Activated CD8-positive, alpha-beta memory T cell treated with anti-CD3 and anti-CD28 coated beads, Interleukin-2, amount 10 ng/mL, durations not matched to agents 7 days and 5 days (primary cell): ENCODE data around the gene VPS16. TPM values are rescaled to one million over a fixed set of nuclear protein-coding genes. Genes with fewer than 3 reads are reported as not detected.
"Not testable (repeated sequence)": the region's sequence is repeated elsewhere in the genome, so short reads cannot be mapped to it uniquely, and the experiment has no call there.

Source experiments
- ATAC-seq: fragments of 150-1000 bp; cut with Tn5 transposase; one replicate; pipeline ENCODE4 v1.10.0; 2021; ENCODE audit warnings: moderate library complexity
- CTCF ChIA-PET: fragments of 350-600 bp; sonication (Branson Sonifier 250); formaldehyde crosslinking; loops from one replicate; lab custom pipeline; 2021; ENCODE audit warnings: antibody characterized with exemption; lab: Charles Lee
- DNase-seq: peaks from one replicate; pipeline ENCODE4 v3.0.0-alpha.2; 2020
- H3K27ac Mint-ChIP-seq: one replicate; pipeline ENCODE4 v1.8.0; 2021; ENCODE audit warnings: mild to moderate bottlenecking, mixed read lengths
- H3K27me3 Mint-ChIP-seq: one replicate; pipeline ENCODE4 v1.8.0; 2021; ENCODE audit warnings: mixed read lengths
- H3K36me3 Mint-ChIP-seq: one replicate; pipeline ENCODE4 v1.8.0; 2021; ENCODE audit warnings: mild to moderate bottlenecking, mixed read lengths
- H3K4me1 Mint-ChIP-seq: one replicate; pipeline ENCODE4 v1.8.0; 2021; ENCODE audit warnings: mixed read lengths
- H3K4me3 Mint-ChIP-seq: one replicate; pipeline ENCODE4 v1.8.0; 2021; ENCODE audit warnings: mild to moderate bottlenecking, moderate library complexity, mixed read lengths
- H3K9me3 Mint-ChIP-seq: one replicate; pipeline ENCODE4 v1.8.0; 2022; ENCODE audit warnings: low read depth, mixed read lengths
- total RNA-seq, 2 experiments: library from RNA; stranded (reverse); gene quantifications; one replicate each; pipeline ENCODE4 v1.2.3, GENCODE V29; 2021

VPS16 gene
- total RNA-seq, 2 experiments from 2014 or later, result 49.2 to 64.9 TPM

DNA sequence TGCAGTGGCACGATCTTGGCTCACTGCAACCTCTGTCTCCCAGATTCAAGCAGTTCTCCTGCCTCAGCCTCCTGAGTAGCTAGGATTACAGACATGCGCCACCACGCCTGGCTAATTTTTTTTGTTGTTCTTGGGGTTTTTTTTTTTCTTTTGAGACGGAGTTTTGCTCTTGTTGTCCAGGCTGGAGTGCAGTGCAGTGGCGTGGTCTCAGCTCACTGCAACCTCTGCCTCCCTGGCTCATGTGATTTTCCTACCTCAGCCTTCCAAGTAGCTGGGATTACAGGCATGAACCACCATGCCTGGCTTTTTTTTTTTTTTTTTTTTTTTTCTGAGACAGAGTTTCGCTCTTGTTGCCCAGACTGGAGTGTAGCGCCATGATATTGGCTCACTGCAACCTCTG lies 9.3 kb upstream of the VPS16 start:
- ATAC-seq, H3K27ac Mint-ChIP-seq, H3K4me3 Mint-ChIP-seq, H3K36me3 Mint-ChIP-seq, DNase-seq, H3K9me3 Mint-ChIP-seq: not testable (repeated sequence)
- CTCF ChIA-PET, result interaction anchor here (0.7 to 1.3 kb wide), 2 partner anchors 9 to 30 kb away, joined by 3 to 4 read pairs; no protein-coding TSS in a partner anchor
- peaks cover 36% of the 10 kb centered on the region for H3K27me3 Mint-ChIP-seq
- H3K4me1 Mint-ChIP-seq, result peaks cover 13% of the 10 kb centered on the region

DNA sequence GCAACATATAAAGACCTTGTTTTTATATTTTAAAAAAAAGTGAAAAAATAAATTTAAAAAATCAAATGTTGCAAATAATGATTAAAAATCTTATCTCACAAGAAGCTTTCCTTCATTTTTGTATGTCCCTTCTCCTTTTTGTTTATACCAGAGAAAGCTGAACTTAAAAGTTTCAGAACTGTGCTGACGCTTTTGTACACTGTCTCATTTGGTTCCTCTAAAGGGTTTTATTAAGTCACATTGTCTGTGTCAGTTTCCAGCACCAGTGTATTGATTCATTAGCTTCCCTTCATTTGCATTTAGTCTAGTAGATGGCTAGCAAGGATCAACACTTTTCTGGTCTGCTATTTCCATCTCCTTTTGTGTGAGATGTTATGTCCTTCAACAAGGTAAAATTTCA lies 6.8 kb upstream of the VPS16 start:
- ATAC-seq, result no peak
- no peak for DNase-seq
- H3K36me3 Mint-ChIP-seq, result peaks cover 2% of the 10 kb centered on the region
- CTCF ChIA-PET, result interaction anchor here (1.3 kb wide), 2 partner anchors 15 to 18 kb away, joined by 3 to 5 read pairs; no protein-coding TSS in a partner anchor
- no peak overlapping the region for H3K27ac Mint-ChIP-seq
- peaks cover 6% of the 10 kb centered on the region for H3K4me1 Mint-ChIP-seq
- no peaks in the 10 kb centered on the region for H3K9me3 Mint-ChIP-seq
- no peak overlapping the region for H3K4me3 Mint-ChIP-seq
- peaks cover 11% of the 10 kb centered on the region for H3K27me3 Mint-ChIP-seq

DNA sequence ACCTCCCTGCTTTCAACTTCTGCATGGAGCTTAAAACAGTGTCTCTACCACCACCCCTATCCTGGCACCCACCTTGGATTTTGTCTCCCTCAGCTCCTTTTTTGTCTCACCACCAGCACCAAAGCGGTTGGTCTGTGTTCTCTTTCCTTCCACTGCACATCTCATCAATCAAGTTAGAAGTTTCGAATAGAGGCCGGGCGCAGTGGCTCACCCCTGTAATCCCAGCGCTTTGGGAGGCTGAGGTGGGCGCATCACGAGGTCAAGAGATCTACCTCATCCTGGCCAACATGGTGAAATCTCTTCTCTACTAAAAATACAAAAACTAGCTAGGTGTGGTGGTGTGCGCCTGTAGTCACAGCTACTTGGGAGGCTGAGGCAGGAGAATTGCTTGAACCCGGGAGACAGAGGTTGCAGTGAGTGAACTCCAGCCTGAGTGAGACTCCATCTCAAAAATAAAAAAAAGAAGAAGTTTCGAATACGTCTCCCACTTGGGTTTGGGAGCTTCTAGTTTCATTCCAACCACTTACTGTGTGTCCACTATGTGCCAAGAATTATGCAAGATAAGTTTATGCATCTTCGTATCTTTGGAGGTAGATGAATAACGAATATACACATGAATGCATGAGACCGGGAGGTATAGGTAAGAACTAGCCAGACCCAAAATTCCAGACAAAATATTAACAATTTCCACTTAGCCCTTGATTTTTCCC lies 6.0 kb upstream of the VPS16 start:
- Mint-ChIP-seq H3K27ac (no peak overlapping the region), H3K4me1 (peaks cover 11% of the 10 kb centered on the region)

DNA sequence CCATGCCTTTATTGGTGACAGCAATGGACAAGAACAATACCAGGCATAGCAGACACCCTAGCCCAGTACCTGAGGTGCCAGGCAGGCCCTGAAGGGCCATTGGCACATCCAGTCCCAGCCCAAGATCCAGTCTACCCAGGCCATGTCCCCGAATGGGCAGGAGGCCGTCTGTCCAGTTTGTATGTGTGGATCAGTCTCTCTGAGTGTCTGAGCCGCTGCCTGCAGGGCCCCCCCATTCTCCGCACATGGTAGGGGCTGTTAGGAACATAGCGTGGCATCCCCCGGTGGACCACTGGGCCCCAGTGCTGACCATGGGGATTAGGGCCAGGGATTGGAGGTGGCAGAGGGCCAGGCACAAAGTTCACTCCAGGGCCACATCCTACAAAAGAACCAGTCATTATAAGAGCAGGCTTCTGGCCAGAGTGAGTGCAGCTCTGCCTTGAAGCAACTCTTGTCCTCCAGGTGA lies 5.2 kb upstream of the VPS16 start:
- peaks cover 13% of the 10 kb centered on the region for H3K4me1 Mint-ChIP-seq
- peaks cover 2% of the 10 kb centered on the region for H3K27me3 Mint-ChIP-seq
- H3K27ac Mint-ChIP-seq, result no peak overlapping the region
- no peaks in the 10 kb centered on the region for H3K9me3 Mint-ChIP-seq
- H3K4me3 Mint-ChIP-seq, result no peak overlapping the region
- ATAC-seq, result no peak
- DNase-seq, result peak; percentile 31
- CTCF ChIA-PET, result no interaction called here
- peaks cover 4% of the 10 kb centered on the region for H3K36me3 Mint-ChIP-seq

More for the DNA sequence above, 6.0 kb upstream of the VPS16 start:
- ATAC-seq (no peak), DNase-seq (no peak)
- CTCF ChIA-PET, result interaction anchor here (1.3 kb wide), 1 partner anchor 17 kb away, joined by 5 read pairs; no protein-coding TSS in a partner anchor
- Mint-ChIP-seq H3K36me3 (peaks cover 4% of the 10 kb centered on the region), H3K27me3 (peaks cover 5% of the 10 kb centered on the region), H3K9me3 (no peaks in the 10 kb centered on the region), H3K4me3 (no peak overlapping the region)

DNA sequence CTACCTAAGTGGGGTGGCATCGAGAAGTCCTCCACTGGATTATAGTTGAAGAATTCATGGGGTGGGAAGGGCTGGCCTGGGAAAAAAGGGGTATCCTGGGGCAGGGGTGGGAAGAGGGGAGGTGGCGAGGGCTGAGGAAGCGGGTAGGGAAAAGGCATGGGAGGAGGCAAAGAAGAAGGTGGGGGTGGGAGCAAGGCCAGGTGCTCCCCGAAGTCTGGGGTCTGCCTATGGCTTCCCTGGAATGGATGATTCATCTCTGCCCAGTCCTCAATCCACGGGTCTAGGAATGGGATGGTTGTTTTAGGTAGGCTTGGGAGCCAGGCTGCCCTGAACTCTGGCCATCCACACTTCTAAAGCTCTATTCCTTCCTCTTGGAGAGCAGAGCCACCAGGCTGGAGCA lies 4.5 kb upstream of the VPS16 start:
- H3K4me1 Mint-ChIP-seq, result peaks cover 13% of the 10 kb centered on the region
- H3K36me3 Mint-ChIP-seq, result peaks cover 4% of the 10 kb centered on the region
- no peak overlapping the region for H3K27ac Mint-ChIP-seq
- ATAC-seq, result no peak
- H3K4me3 Mint-ChIP-seq, result no peak overlapping the region
- CTCF ChIA-PET, result no interaction called here
- H3K9me3 Mint-ChIP-seq, result no peaks in the 10 kb centered on the region
- H3K27me3 Mint-ChIP-seq, result peaks cover 2% of the 10 kb centered on the region
- no peak for DNase-seq

DNA sequence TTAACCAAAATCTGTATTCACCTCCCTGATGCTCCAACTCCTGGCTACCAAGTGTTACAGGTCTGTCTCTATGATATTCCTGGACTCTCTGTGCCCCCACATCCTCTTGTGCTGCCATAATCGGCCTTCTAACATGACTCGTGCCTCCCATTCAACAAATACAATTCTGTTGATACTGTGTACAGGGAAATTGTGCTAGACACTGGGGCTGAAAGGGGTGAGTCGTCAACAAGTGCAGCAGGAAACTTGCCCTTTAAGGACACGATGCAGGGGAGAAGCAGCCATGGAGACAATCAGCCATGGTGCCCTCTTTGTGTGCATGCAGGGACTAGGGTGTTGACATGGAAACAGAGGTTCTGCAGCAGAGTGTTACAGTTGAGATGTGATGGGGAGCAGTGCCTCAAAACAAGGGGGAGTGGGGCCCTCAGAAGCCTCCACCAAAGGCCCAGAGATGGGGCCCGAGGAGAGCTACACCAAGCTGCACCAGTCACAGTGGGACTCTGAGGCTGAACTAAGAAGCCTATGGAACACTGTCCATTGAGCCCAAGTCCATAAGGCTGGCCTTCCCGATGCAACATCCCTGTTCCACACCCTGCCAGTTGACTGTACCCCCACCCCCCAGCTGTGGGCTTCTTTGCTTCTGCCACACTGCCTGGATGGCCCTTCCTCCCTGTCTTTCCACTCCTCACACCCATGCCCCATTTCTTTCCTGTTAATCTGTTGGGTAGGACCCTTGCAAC lies 3.2 kb upstream of the VPS16 start:
- no peak overlapping the region for H3K27ac Mint-ChIP-seq
- no peaks in the 10 kb centered on the region for H3K9me3 Mint-ChIP-seq
- H3K4me3 Mint-ChIP-seq, result no peak overlapping the region
- no peak for ATAC-seq
- CTCF ChIA-PET, result no interaction called here
- H3K36me3 Mint-ChIP-seq, result peaks cover 6% of the 10 kb centered on the region
- DNase-seq, result peak; percentile 3
- H3K4me1 Mint-ChIP-seq, result peaks cover 13% of the 10 kb centered on the region
- no peaks in the 10 kb centered on the region for H3K27me3 Mint-ChIP-seq

DNA sequence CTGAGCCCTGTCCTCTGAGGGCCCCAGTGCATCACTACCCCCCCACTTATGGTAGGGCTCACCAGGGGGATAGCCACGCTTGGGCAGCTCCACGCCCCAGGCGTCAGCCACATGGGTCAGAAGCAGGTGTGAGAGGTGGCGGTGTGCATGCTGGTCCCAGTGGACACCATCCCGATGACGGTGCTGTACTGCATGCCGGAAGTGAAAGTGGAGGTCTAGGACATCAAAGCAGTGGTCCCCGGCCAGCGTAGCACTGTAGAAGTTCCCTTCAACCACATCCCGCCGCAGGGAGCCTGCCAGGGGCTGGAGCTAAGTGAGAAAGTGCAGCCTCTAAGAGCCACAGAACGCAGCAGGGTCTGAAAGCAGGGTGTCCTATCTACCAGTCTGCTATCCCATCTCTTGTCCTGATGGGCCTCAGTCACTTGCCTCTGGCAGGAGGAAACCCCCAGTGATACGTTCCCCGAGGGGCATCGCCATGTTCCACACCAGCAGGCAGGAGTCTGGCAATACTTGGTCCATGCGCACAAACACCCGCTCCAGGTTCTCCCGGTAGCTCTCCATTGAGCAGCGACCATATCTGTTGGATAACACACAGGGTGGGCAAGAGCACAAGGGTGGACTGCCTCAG lies 2.3 kb upstream of the VPS16 start:
- no peaks in the 10 kb centered on the region for H3K9me3 Mint-ChIP-seq
- no peak overlapping the region for H3K27ac Mint-ChIP-seq
- CTCF ChIA-PET, result no interaction called here
- no peak for DNase-seq
- peaks cover 6% of the 10 kb centered on the region for H3K36me3 Mint-ChIP-seq
- H3K4me3 Mint-ChIP-seq, result no peak overlapping the region
- peaks cover 13% of the 10 kb centered on the region for H3K4me1 Mint-ChIP-seq
- ATAC-seq, result no peak
- H3K27me3 Mint-ChIP-seq, result no peaks in the 10 kb centered on the region

DNA sequence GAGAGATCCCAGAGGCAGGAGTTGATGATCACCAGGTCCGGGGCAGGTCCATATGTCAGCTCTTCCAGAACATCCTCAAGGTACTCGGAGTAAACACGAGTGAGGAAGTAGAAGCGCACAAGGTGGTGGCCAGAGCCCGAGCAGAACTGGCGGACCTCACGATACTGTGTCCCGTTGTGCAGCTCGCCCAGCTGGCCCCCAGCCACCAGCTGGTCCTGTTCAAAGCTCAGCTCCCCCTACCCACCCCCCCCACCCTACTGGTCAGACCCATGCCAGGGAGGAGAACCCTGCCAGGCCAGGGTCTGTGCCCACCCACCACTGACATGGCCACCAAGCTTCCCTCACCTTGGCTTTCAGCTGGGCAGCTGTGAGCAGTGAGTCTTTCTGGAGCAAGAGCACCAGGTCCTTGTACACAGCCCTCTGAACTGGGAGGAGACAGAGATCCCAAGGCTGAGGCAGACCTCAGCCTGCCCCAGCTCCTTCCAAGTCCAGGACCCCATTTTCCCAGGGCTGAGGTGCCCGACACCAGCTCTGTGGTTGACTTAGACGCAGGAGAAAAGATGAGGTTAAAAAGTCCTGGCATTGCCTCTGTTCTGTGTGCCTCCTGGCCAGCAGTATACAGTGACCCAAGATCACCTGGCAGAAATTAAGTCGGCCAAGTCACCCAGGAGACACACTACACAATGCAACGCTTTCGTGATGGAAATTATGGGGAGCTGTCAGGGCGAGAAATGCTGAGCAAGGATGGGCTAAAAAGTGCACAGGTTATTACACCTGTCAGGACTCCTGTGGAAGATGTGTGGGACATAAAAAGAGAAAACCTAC lies 1.5 kb upstream of the VPS16 start:
- ATAC-seq, result no peak
- H3K9me3 Mint-ChIP-seq, result no peaks in the 10 kb centered on the region
- CTCF ChIA-PET, result interaction anchor here (0.6 to 2.2 kb wide), 5 partner anchors 12 to 125 kb away, joined by 3 to 11 read pairs (median 3); no protein-coding TSS in a partner anchor
- no peak for DNase-seq
- peaks cover 15% of the 10 kb centered on the region for H3K4me1 Mint-ChIP-seq
- no peaks in the 10 kb centered on the region for H3K27me3 Mint-ChIP-seq
- H3K36me3 Mint-ChIP-seq, result peaks cover 6% of the 10 kb centered on the region
- H3K27ac Mint-ChIP-seq, result peak overlapping the region; percentile 69
- H3K4me3 Mint-ChIP-seq, result peak overlapping the region; percentile 64

DNA sequence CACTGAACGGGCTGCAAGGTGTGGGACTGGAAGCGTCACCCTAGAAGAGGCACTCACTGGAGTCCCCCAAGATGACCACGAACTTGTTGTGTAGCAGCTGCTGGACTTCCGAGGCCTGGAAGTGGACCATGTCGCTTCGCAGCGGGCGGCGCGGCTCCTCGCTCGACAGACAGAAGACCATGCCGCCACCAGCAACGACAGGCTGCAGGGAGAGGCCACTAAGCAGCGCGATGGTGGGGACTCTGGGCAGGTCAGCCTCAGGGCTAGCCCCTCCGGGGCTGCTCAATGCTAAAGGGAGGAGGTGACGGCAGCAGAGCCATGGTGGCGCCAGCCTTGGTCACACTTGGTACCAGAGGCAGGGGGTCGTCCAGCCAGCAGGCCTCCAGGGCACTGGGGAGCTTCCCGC lies 810 bp upstream of the VPS16 start:
- Mint-ChIP-seq H3K27ac (peak overlapping the region; percentile 69), H3K36me3 (peaks cover 9% of the 10 kb centered on the region), H3K27me3 (no peaks in the 10 kb centered on the region), H3K4me3 (peak overlapping the region; percentile 64), H3K9me3 (no peaks in the 10 kb centered on the region), H3K4me1 (peaks cover 18% of the 10 kb centered on the region)
- no peak for ATAC-seq
- CTCF ChIA-PET, result interaction anchor here (0.6 to 2.8 kb wide), 7 partner anchors 12 to 152 kb away, joined by 3 to 12 read pairs (median 4); no protein-coding TSS in a partner anchor
- DNase-seq, result no peak

DNA sequence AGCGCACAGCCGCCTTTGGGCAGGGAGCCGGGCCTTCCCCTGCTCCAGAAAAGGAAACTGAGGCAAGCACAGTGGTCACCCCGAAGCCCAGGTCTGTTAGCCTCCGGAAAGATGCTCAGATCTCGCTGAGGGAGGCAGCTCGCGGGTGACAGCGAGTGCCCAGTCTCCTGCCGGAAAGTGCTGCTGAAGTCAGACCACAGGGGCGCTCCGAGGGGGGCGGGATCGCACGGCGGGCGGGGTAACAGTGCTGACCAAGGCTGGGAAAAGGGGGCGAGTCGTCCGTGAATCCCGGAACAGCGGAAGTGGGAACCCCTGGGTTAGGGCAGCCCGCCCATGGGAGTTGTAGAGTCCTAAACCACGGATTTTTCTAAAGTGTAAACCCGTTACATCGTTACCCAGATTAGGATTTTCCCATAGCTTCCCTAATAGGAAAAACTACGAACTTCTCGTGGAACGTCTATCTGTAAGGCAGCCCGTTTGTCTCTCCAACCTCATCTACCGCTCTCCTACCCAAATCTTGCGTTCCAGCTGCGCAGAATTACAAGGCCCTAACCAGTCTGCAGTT lies 504 bp downstream of the VPS16 start:
- Mint-ChIP-seq H3K9me3 (no peaks in the 10 kb centered on the region), H3K36me3 (peaks cover 9% of the 10 kb centered on the region), H3K27ac (peak overlapping the region; percentile 76), H3K4me1 (peaks cover 27% of the 10 kb centered on the region), H3K27me3 (no peaks in the 10 kb centered on the region), H3K4me3 (peak overlapping the region; percentile 82)
- ATAC-seq, result peak; percentile 58
- DNase-seq, result peak; percentile 67
- CTCF ChIA-PET, result interaction anchor here (1.3 to 2.8 kb wide), 5 partner anchors 11 to 153 kb away, joined by 4 to 12 read pairs (median 6); no protein-coding TSS in a partner anchor

DNA sequence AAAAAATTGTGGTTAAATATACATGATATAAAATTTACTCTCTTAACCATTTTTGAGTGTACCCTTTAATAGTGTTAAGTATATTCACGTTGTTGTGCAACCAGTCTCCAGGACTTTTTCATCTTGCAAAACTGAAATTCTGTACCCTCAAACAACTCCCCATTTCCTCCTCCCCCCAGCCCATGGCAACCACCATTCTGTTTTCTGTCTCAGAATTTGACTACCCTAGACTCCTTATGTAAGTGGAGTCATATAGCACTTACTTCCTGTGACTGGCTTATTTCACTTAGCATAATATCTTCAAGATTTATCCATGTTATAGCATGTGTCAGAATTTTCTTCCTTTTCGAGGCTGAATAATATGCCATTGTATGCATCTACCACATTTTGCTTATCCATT lies 5.1 kb downstream of the VPS16 start:
- Mint-ChIP-seq H3K27me3 (no peaks in the 10 kb centered on the region), H3K27ac (no peak overlapping the region), H3K9me3 (no peaks in the 10 kb centered on the region), H3K36me3 (peaks cover 10% of the 10 kb centered on the region), H3K4me3 (no peak overlapping the region), H3K4me1 (peaks cover 27% of the 10 kb centered on the region)
- CTCF ChIA-PET, result no interaction called here
- DNase-seq (peak; percentile 45), ATAC-seq (no peak)

DNA sequence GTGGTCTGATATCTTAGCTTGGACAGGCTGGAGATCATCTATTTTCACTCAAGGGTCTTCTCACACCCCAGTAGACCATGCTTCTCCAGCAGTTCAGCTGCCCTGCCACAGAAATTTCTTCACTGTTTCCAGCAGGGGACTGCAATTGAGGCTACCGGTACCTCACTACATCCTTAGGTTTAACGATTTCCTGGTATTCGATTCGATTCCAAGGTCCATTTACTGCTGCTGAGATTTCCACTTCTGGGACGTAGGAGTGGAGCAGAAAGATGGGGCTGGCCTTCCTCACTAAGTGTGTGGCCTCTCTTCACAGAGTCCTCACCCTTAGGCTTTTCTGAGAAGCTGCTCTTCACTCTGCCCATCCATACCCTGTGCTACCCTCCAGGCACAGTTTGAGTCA lies 6.2 kb downstream of the VPS16 start:
- DNase-seq (peak; percentile 29), ATAC-seq (no peak)
- Mint-ChIP-seq H3K4me3 (no peak overlapping the region), H3K36me3 (peaks cover 9% of the 10 kb centered on the region), H3K9me3 (no peaks in the 10 kb centered on the region), H3K4me1 (peaks cover 26% of the 10 kb centered on the region), H3K27me3 (no peaks in the 10 kb centered on the region), H3K27ac (no peak overlapping the region)
- CTCF ChIA-PET, result interaction anchor here (1.2 kb wide), 1 partner anchor 117 kb away, joined by 3 read pairs; no protein-coding TSS in a partner anchor
